IMR-90 (cell line): ENCODE data around the gene METTL24. TPM values are rescaled to one million over a fixed set of nuclear protein-coding genes. Genes with fewer than 3 reads are reported as not detected.

ENCODE experiments used
- ATAC-seq: fragments of 200-7000 bp; cut with Tn5 transposase; 2 replicates; pipeline ENCODE4 v1.9.1; 2020; ENCODE audit warnings: low read depth, mild to moderate bottlenecking, moderate library complexity
- BruUV-seq: library from RNA; stranded (reverse); fragments of 400-500 nt; replicated peaks from 2 replicates; lab custom pipeline; 2021; lab: Mats Ljungman, UMichigan
- CTCF ChIA-PET: fragments of 300-600 bp; formaldehyde crosslinking; extraction: SDS; loops from one replicate; lab custom pipeline; 2021; ENCODE audit warnings: antibody characterized with exemption; lab: Yijun Ruan, JAX
- POLR2A ChIA-PET: fragments of 300-600 bp; sonication (Branson Sonifier 250); formaldehyde crosslinking; loops from one replicate; lab custom pipeline; 2022; ENCODE audit warnings: antibody characterized with exemption; ENCODE audit not compliant: unreplicated experiment; lab: Charles Lee
- DNase-seq: peaks from one replicate; pipeline ENCODE4 v3.0.0; 2013
- H2AFZ ChIP-seq: replicated peaks from 2 replicates; pipeline ENCODE3; 2013; ENCODE audit warnings: low read length, mild to moderate bottlenecking; ENCODE audit not compliant: poor library complexity
- H2AK5ac ChIP-seq: 2 replicates; pipeline ENCODE4 v1.6.1; 2013; ENCODE audit warnings: low read depth, low read length, inconsistent platforms
- H2AK9ac ChIP-seq: replicated peaks from 2 replicates; pipeline ENCODE3; 2013; ENCODE audit warnings: mild to moderate bottlenecking, low read depth, low read length, moderate library complexity; ENCODE audit not compliant: poor library complexity
- H2BK120ac ChIP-seq: 2 replicates; pipeline ENCODE4 v1.6.1; 2013; ENCODE audit warnings: low read depth, low read length, inconsistent platforms
- H2BK15ac ChIP-seq: 3 replicates; pipeline ENCODE4 v1.6.1; 2013; ENCODE audit warnings: low read depth, low read length, inconsistent platforms
- H2BK20ac ChIP-seq: 2 replicates; pipeline ENCODE4 v1.6.1; 2013; ENCODE audit warnings: low read depth, mild to moderate bottlenecking, inconsistent platforms, low read length, moderate library complexity
- H2BK5ac ChIP-seq: 2 replicates; pipeline ENCODE4 v1.6.1; 2013; ENCODE audit warnings: mild to moderate bottlenecking, low read depth, low read length, inconsistent platforms; ENCODE audit not compliant: poor library complexity, severe bottlenecking
- H3K14ac ChIP-seq: replicated peaks from 2 replicates; pipeline ENCODE4 v1.6.1; 2013; ENCODE audit warnings: low read depth, low read length, inconsistent platforms
- H3K18ac ChIP-seq: 2 replicates; pipeline ENCODE4 v1.6.1; 2013; ENCODE audit warnings: low read depth, low read length, control low read depth
- H3K23ac ChIP-seq: 2 replicates; pipeline ENCODE4 v1.6.1; 2013; ENCODE audit warnings: low read depth, low read length, inconsistent platforms
- H3K27ac ChIP-seq: 2 replicates; pipeline ENCODE4 v1.5.1; 2013; ENCODE audit warnings: mild to moderate bottlenecking, control low read depth, low read length; ENCODE audit not compliant: insufficient read depth
- H3K27me3 ChIP-seq: 2 replicates; pipeline ENCODE4 v1.6.1; 2013; ENCODE audit warnings: low read length; ENCODE audit not compliant: control insufficient read depth, insufficient read depth
- H3K36me3 ChIP-seq: 2 replicates; pipeline ENCODE4 v1.6.1; 2013; ENCODE audit warnings: low read length, mixed read lengths; ENCODE audit not compliant: control insufficient read depth, insufficient read depth
- H3K4ac ChIP-seq: 2 replicates; pipeline ENCODE4 v1.6.1; 2013; ENCODE audit warnings: low read depth, low read length, inconsistent platforms
- H3K4me1 ChIP-seq: 2 replicates; pipeline ENCODE4 v1.6.1; 2013; ENCODE audit warnings: low read length, mixed read lengths; ENCODE audit not compliant: control insufficient read depth, insufficient read depth
- H3K4me2 ChIP-seq: 2 replicates; pipeline ENCODE4 v1.6.1; 2013; ENCODE audit warnings: low read depth, mild to moderate bottlenecking, control low read depth, low read length, moderate library complexity
- H3K4me3 ChIP-seq: 2 replicates; pipeline ENCODE4 v1.5.1; 2013; ENCODE audit warnings: low read depth, mild to moderate bottlenecking, control low read depth, low read length, moderate library complexity; ENCODE audit not compliant: insufficient read depth
- H3K56ac ChIP-seq: 2 replicates; pipeline ENCODE4 v1.6.1; 2013; ENCODE audit warnings: low read length, inconsistent platforms; ENCODE audit not compliant: insufficient read depth; ENCODE audit errors: extremely low read depth
- H3K79me1 ChIP-seq, 2 experiments: 2 replicates each; pipeline ENCODE4 v1.6.1; 2013; ENCODE audit warnings: low read length in 2 of 2, inconsistent platforms in 1 of 2, low read depth in 1 of 2
- H3K9ac ChIP-seq: 2 replicates; pipeline ENCODE4 v1.6.1; 2013; ENCODE audit warnings: low read depth, low read length, control low read depth
- H3K9me1 ChIP-seq: 2 replicates; pipeline ENCODE4 v1.6.1; 2013; ENCODE audit warnings: low read length, inconsistent platforms; ENCODE audit not compliant: insufficient read depth
- H3K9me3 ChIP-seq: 2 replicates; pipeline ENCODE4 v1.6.1; 2013; ENCODE audit warnings: low read length; ENCODE audit not compliant: control insufficient read depth, insufficient read depth
- H4K20me1 ChIP-seq: 2 replicates; pipeline ENCODE4 v1.6.1; 2013; ENCODE audit warnings: low read length, inconsistent platforms; ENCODE audit not compliant: insufficient read depth
- H4K5ac ChIP-seq: 2 replicates; pipeline ENCODE4 v1.6.1; 2013; ENCODE audit warnings: mild to moderate bottlenecking, low read depth, low read length, control low read depth
- H4K8ac ChIP-seq, 2 experiments: 2 replicates each; pipeline ENCODE4 v1.6.1; 2013; ENCODE audit warnings: low read depth in 2 of 2, low read length in 2 of 2, control low read depth in 1 of 2, inconsistent platforms in 1 of 2
- H4K91ac ChIP-seq: 2 replicates; pipeline ENCODE4 v1.6.1; 2013; ENCODE audit warnings: low read depth, low read length, inconsistent platforms; ENCODE audit not compliant: insufficient read depth
- BHLHE40 ChIP-seq: fragments of 150-350 bp; IDR thresholded peaks from 2 replicates; pipeline ENCODE4 v1.6.1; 2016; ENCODE audit warnings: mild to moderate bottlenecking, low read depth, low read length
- CEBPB ChIP-seq: IDR thresholded peaks from 2 replicates; pipeline ENCODE4 v1.6.1; 2012; ENCODE audit warnings: low read depth, low read length, improper control_type of control experiment
- CHD1 ChIP-seq: IDR thresholded peaks from 2 replicates; pipeline ENCODE4 v1.6.1; 2012; ENCODE audit warnings: low read depth, low read length, improper control_type of control experiment
- CTCF ChIP-seq: conservative IDR thresholded peaks from 2 replicates; pipeline ENCODE4 v1.5.1; 2012; ENCODE audit warnings: mild to moderate bottlenecking, low read depth, low read length, improper control_type of control experiment
- ELK1 ChIP-seq: fragments of 150-350 bp; IDR thresholded peaks from 2 replicates; pipeline ENCODE4 v1.6.1; 2016; ENCODE audit warnings: low read depth, mild to moderate bottlenecking, low read length, moderate library complexity, borderline replicate concordance
- FOS ChIP-seq: fragments of 150-350 bp; IDR thresholded peaks from 2 replicates; pipeline ENCODE4 v1.6.1; 2016; ENCODE audit warnings: low read depth, low read length
- MAFK ChIP-seq: IDR thresholded peaks from 2 replicates; pipeline ENCODE4 v1.6.1; 2012; ENCODE audit warnings: low read depth, low read length, improper control_type of control experiment
- MAZ ChIP-seq: IDR thresholded peaks from 2 replicates; pipeline ENCODE4 v1.6.1; 2012; ENCODE audit warnings: low read depth, mild to moderate bottlenecking, low read length, improper control_type of control experiment, moderate library complexity, borderline replicate concordance
- MXI1 ChIP-seq: IDR thresholded peaks from 2 replicates; pipeline ENCODE4 v1.6.1; 2012; ENCODE audit warnings: low read depth, mild to moderate bottlenecking, low read length, moderate library complexity, borderline replicate concordance
- NFE2L2 ChIP-seq: fragments of 150-350 bp; IDR thresholded peaks from 2 replicates; pipeline ENCODE4 v1.6.1; 2016; ENCODE audit warnings: low read depth, mild to moderate bottlenecking, low read length
- POLR2A ChIP-seq: IDR thresholded peaks from 2 replicates; pipeline ENCODE4 v1.6.1; 2012; ENCODE audit warnings: mild to moderate bottlenecking, low read depth, low read length
- RAD21 ChIP-seq: IDR thresholded peaks from 2 replicates; pipeline ENCODE4 v1.6.1; 2012; ENCODE audit warnings: low read length, improper control_type of control experiment
- RCOR1 ChIP-seq: IDR thresholded peaks from 2 replicates; pipeline ENCODE4 v1.6.1; 2012; ENCODE audit warnings: mild to moderate bottlenecking, low read length, improper control_type of control experiment; ENCODE audit not compliant: insufficient replicate concordance
- RFX5 ChIP-seq: IDR thresholded peaks from 2 replicates; pipeline ENCODE4 v1.8.0; 2012; ENCODE audit warnings: low read depth, mild to moderate bottlenecking, low read length, moderate library complexity
- SMC3 ChIP-seq: fragments of 150-350 bp; IDR thresholded peaks from 2 replicates; pipeline ENCODE4 v1.6.1; 2016; ENCODE audit warnings: low read depth, mild to moderate bottlenecking, antibody characterized with exemption, low read length, moderate library complexity
- USF2 ChIP-seq: fragments of 150-350 bp; IDR thresholded peaks from 2 replicates; pipeline ENCODE4 v1.6.1; 2017; ENCODE audit warnings: mild to moderate bottlenecking, antibody characterized with exemption, low read length, low read depth
- WGBS, 2 experiments: methylation state at CpG; one replicate each; pipeline versions ENCODE4 v1.1.5 to v1.1.7; 2013; ENCODE audit warnings: missing lambda C conversion rate in 2 of 2; ENCODE audit not compliant: insufficient read length in 1 of 2; ENCODE audit errors: extremely low coverage in 2 of 2; 5-methylcytosine and 5-hydroxymethylcytosine counted together
- dilution Hi-C: fragments of 300-500 bp; cut with HindIII; formaldehyde crosslinking; loops from one replicate; pipeline ENCODE4 v1.14.3; 2018; ENCODE audit warnings: low sequenced_read_pairs; ENCODE audit not compliant: unreplicated experiment
- in situ Hi-C: fragments of 300-500 bp; cut with MboI; formaldehyde crosslinking; loops from 3 replicates; pipeline ENCODE4 v1.14.3; 2019; ENCODE audit warnings: low sequenced_read_pairs, inconsistent platforms, mixed read lengths
- intact Hi-C: fragments of 100-400 bp; cut with micrococcal nuclease; formaldehyde crosslinking; loops from 2 replicates; pipeline ENCODE4 v1.10.0; 2022
- polyA plus RNA-seq, 3 experiments: library from polyadenylated mRNA; depleted of rRNA; stranded (reverse); fragments of >200 nt; gene quantifications; 2 replicates each; pipeline ENCODE4 v1.2.3, GENCODE V29; 2012; ENCODE audit warnings: low replicate concordance in 1 of 3
- total RNA-seq: library from RNA; depleted of rRNA; stranded (reverse); fragments of >200 nt; gene quantifications from 2 replicates; pipeline ENCODE4 v1.2.3, GENCODE V29; 2012

Gene METTL24
- total and polyA plus RNA-seq, 2 of the 4 experiments (the other 2 are of a cell fraction), result not detected

GRCh38 chr6:110328259-110328658, 29.9 kb downstream of the METTL24 start:
- Histone ChIP-seq H2BK5ac (peak overlapping the region; percentile 5), H3K36me3 (no peaks in the 10 kb centered on the region), H3K9me3 (no peaks in the 10 kb centered on the region), H3K27me3 (no peaks in the 10 kb centered on the region), H2BK120ac (peak overlapping the region; percentile 68), H3K4me2 (peak overlapping the region; percentile 14; the same call in 1 of the 2 replicates), H3K23ac (peak overlapping the region; percentile 22; the same call in 1 of the 2 replicates), H3K79me1 (no peaks in the 10 kb centered on the region), H3K14ac (peak overlapping the region; percentile 38; the same call in 1 of the 2 replicates), H2BK15ac (no peak overlapping the region), H4K20me1 (no peaks in the 10 kb centered on the region), H3K18ac (peak overlapping the region; percentile 55; the same call in 1 of the 2 replicates), H2AK5ac (no peak overlapping the region), H2AK9ac (no peak overlapping the region), H2BK20ac (no peak overlapping the region; the same call in 1 of the 2 replicates), H4K91ac (peak overlapping the region; percentile 63; the same call in 1 of the 2 replicates), H3K9ac (no peak overlapping the region), H4K8ac (peak overlapping the region in 1 of 2 experiments; percentile 24; a peak in 2 of 4 replicates), H3K4me3 (no peak overlapping the region), H4K5ac (peak overlapping the region; percentile 54; the same call in 1 of the 2 replicates), H3K4me1 (peaks cover 34% of the 10 kb centered on the region), H3K4ac (peak overlapping the region; percentile 49; the same call in 1 of the 2 replicates), H3K56ac (no peak overlapping the region; the same call in 1 of the 2 replicates), H2AFZ (no peak overlapping the region), H3K9me1 (peaks cover 21% of the 10 kb centered on the region), H3K27ac (peak overlapping the region; percentile 43; the same call in 1 of the 2 replicates)
- dilution Hi-C loops (no loop called here), intact Hi-C loops (loop anchor here (2.0 to 5.0 kb wide), 2 partner anchors 106 to 149 kb away; partner anchors contain the start of gene WASF1), in situ Hi-C loops (no loop called here)
- POLR2A ChIA-PET, result no interaction called here
- TF ChIP-seq RAD21 (no peak), RCOR1 (no peak), SMC3 (no peak), BHLHE40 (no peak), MAZ (no peak), POLR2A (no peak), MXI1 (no peak), CEBPB (no peak), ELK1 (no peak), FOS (no peak), RFX5 (no peak), CHD1 (no peak), USF2 (no peak), NFE2L2 (no peak), MAFK (no peak), CTCF (no peak)
- ATAC-seq, result no peak
- CTCF ChIA-PET, result interaction anchor here (0.6 kb wide), 1 partner anchor 116 kb away, joined by 3 read pairs; no protein-coding TSS in a partner anchor
- WGBS, 2 experiments, result no CpG with 5 or more reads among the region's 2 CpGs
- no TSS peak for BruUV-seq
- DNase-seq, result peak; percentile 63
